NB4 (cell line): ENCODE data around the gene TOPAZ1.

Source experiments
- DNase-seq: peaks from one replicate; pipeline ENCODE4 v3.0.0; 2010; ENCODE audit warnings: low read depth
- H3K4me3 ChIP-seq: one replicate; pipeline ENCODE4 v1.5.1; 2011; ENCODE audit warnings: mild to moderate bottlenecking, low read depth, low read length, moderate library complexity
- MYC ChIP-seq: IDR thresholded peaks from 2 replicates; pipeline ENCODE4 v1.6.1; 2011; ENCODE audit warnings: low read depth, low read length
- POLR2A ChIP-seq: IDR thresholded peaks from 2 replicates; pipeline ENCODE4 v1.6.1; 2011; ENCODE audit warnings: mild to moderate bottlenecking; ENCODE audit not compliant: insufficient read length; ENCODE audit errors: extremely low read depth
- TF ChIP-seq, protein P1 (sequence below): IDR thresholded peaks from one replicate; pipeline ENCODE4 v1.5.1; 2012; ENCODE audit warnings: low read depth, low read length
- TF ChIP-seq, protein P2 (sequence below): IDR thresholded peaks from 2 replicates; pipeline ENCODE4 v1.6.1; 2011; ENCODE audit warnings: low read depth, low read length

The TOPAZ1 gene

DNA sequence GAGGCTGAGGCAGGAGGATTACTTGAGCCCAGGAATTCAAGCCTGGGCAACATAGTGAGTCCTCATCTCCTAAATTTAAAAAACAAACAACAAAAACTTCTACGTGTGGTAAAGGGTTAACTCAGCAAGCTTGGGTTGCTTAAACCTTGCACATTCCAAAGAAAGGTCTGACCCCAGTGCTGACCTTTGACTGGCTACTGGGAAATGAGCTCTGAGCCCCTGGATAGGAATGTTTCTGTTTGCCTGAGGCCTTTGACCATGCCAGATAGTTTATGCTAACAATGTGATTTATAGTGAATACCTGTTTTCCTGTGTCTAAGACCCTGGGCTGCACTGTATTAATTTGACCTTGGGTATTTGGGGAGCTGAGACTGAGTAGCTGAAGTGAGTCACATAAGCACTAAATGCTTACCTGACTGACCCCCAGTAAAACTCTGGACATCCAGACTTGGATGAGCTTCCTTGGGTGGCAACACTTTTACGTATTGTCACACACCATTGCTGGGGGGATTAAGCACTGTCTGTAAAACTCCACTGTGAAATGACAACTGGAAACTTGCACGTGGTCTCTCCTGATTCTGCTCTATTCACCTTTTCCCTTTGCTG, 117.6 kb downstream of the TOPAZ1 start:
- TF ChIP-seq, protein P1, sequence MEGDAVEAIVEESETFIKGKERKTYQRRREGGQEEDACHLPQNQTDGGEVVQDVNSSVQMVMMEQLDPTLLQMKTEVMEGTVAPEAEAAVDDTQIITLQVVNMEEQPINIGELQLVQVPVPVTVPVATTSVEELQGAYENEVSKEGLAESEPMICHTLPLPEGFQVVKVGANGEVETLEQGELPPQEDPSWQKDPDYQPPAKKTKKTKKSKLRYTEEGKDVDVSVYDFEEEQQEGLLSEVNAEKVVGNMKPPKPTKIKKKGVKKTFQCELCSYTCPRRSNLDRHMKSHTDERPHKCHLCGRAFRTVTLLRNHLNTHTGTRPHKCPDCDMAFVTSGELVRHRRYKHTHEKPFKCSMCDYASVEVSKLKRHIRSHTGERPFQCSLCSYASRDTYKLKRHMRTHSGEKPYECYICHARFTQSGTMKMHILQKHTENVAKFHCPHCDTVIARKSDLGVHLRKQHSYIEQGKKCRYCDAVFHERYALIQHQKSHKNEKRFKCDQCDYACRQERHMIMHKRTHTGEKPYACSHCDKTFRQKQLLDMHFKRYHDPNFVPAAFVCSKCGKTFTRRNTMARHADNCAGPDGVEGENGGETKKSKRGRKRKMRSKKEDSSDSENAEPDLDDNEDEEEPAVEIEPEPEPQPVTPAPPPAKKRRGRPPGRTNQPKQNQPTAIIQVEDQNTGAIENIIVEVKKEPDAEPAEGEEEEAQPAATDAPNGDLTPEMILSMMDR = no peak
- no peak for TF ChIP-seq MYC
- no peak overlapping the region for H3K4me3 ChIP-seq
- no peak for DNase-seq

DNA sequence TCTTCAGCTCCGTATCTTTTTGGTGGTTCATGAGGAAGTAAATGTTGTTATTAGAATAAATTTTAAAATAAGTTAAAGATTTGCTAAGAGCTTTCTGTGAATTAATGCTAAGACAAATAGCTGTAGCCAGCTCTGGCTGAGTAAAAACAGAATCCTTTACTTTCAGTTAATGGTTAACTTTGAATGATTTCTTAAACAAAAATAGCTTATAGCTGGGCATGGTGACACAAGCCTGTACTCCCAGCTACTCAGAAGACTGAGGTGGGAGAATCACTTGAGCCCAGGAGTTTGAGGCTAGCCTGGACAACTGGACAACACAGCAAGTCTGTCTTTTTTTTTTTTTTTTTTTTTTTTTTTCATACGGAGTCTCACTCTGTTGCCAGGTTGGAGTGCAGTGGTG, 121.9 kb downstream of the TOPAZ1 start:
- TF ChIP-seq MYC (no peak), POLR2A (no peak)
- TF ChIP-seq, protein P1 = no peak
- TF ChIP-seq, protein P2, sequence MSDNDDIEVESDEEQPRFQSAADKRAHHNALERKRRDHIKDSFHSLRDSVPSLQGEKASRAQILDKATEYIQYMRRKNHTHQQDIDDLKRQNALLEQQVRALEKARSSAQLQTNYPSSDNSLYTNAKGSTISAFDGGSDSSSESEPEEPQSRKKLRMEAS = no peak
- no peak overlapping the region for H3K4me3 ChIP-seq
- DNase-seq = no peak

DNA sequence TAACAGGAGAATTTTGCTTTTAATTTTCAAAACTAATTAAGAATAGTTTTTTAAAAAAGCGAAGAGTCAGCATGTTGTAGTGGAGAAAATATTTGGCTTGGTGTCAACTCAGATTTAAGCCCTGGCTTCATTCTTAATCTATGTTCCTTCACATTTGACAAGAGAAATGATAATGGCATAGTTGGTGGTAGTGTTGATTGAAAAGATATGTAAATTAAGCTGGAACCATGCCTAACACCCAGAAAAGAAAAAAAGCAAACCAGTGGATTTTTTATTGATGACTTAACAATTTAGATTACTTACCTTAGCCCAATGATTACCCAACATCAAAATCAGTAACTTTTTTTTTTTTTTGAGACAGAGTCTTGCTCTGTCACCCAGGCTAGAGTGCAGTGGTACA, 124.3 kb downstream of the TOPAZ1 start:
- no peak for DNase-seq
- TF ChIP-seq, protein P1 = no peak
- TF ChIP-seq, protein P2 = no peak
- no peak overlapping the region for H3K4me3 ChIP-seq

DNA sequence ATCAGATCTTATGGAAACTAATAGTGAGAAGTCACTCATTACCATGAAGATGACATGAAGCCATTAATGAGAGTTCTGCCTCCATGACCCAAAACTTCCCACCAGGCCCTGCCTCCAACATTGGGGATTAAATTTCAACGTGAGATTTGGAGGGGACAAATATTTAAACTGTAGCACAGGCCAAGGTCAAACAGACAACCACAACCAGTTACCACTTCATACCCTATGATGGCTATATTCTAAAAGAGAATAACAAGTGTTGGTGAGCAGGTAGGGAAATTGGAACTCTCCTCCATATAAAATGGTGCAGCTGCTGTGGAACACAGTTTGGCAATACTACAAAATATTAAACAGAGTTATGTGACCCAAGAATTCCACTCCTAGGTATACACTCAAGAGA, 133.8 kb downstream of the TOPAZ1 start:
- TF ChIP-seq MYC (no peak), POLR2A (no peak)
- TF ChIP-seq, protein P2 = no peak
- TF ChIP-seq, protein P1 = no peak
- DNase-seq = no peak
- no peak overlapping the region for H3K4me3 ChIP-seq
